Suprapubic skin (tissue), 4 donors: ENCODE data around the gene MAST4.

Experiments used
- POLR2A ChIP-seq, 2 donors: fragments of 450-650 bp; IDR thresholded peaks; one replicate each; pipeline ENCODE4 v1.6.1; 2017; ENCODE audit warnings: antibody characterized with exemption in 2 of 2, mild to moderate bottlenecking in 2 of 2, moderate library complexity in 2 of 2
- POLR2AphosphoS5 ChIP-seq, 3 donors: sonication (generic); formaldehyde crosslinking; IDR thresholded peaks; one replicate each; pipeline ENCODE4 v1.6.1; 2017; ENCODE audit warnings: antibody characterized with exemption in 3 of 3
- TF ChIP-seq, protein P1 (sequence below), 2 donors: fragments of 200-600 bp in 1 of 2; fragments of 450-650 bp in 1 of 2; sonication (generic) in 1 of 2; IDR thresholded peaks; one replicate each; pipeline ENCODE4 v1.5.1; 2016 to 2019; ENCODE audit warnings: antibody characterized with exemption in 2 of 2, mild to moderate bottlenecking in 1 of 2, moderate library complexity in 1 of 2

DNA sequence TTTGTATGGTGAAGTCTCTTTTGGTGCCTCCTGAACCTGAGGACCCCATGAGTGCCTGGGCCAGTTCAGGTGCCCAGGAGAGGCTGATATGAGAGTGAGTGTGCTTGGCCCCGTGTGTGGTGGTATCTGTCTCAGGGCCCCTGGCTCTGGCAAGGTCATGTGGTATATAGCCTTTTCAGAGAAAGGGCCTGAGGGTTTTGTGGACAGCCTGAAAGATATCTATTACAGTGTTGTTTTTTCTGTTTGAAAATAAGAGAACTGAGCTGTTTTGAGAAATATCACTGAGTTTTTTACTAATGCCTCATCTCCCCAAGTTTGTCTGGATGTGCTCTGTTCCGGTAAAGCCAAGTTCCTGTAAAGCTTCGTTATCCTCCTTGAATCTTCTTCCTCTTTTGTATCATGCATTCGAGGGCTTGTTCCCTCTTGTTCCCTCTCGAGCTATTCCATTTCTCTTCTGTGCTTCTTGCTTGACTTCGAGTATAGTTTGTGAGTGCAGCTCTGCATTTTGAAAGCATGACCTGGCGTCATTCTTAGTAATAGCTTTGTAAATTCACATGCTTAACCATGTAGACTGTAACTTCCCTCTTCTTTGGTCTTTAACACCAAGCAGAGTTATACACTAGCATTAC is 122.3 kb downstream of the MAST4 start:
- TF ChIP-seq, protein P1, sequence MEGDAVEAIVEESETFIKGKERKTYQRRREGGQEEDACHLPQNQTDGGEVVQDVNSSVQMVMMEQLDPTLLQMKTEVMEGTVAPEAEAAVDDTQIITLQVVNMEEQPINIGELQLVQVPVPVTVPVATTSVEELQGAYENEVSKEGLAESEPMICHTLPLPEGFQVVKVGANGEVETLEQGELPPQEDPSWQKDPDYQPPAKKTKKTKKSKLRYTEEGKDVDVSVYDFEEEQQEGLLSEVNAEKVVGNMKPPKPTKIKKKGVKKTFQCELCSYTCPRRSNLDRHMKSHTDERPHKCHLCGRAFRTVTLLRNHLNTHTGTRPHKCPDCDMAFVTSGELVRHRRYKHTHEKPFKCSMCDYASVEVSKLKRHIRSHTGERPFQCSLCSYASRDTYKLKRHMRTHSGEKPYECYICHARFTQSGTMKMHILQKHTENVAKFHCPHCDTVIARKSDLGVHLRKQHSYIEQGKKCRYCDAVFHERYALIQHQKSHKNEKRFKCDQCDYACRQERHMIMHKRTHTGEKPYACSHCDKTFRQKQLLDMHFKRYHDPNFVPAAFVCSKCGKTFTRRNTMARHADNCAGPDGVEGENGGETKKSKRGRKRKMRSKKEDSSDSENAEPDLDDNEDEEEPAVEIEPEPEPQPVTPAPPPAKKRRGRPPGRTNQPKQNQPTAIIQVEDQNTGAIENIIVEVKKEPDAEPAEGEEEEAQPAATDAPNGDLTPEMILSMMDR (IDR thresholded peaks at IDR 0.05) = no peak
- TF ChIP-seq POLR2A (IDR thresholded peaks at IDR 0.05) (no peak), POLR2AphosphoS5 (IDR thresholded peaks at IDR 0.05) (no peak)
